Activated T-helper 2 cell treated with anti-CD3 and anti-CD28 coated beads, Interferon-gamma antibody, Interleukin-2, Interleukin-4, amounts not matched to agents 10 μg/mL and 5 μg/mL and 100 μg/mL, durations not matched to agents 14 hours and 24 hours and 36 hours (primary cell): ENCODE measurements around the gene ARID3A. TPM values are rescaled to one million over a fixed set of nuclear protein-coding genes. Genes with fewer than 3 reads are reported as not detected.
A peak's percentile ranks its signal among the peaks of the same experiment; 100 is the strongest.

Experiments used
- DNase-seq: peaks from one replicate; pipeline ENCODE4 v3.0.0; 2021; ENCODE audit warnings: low spot score
- H3K27ac Mint-ChIP-seq: one replicate; pipeline ENCODE4 v1.8.0; 2021; ENCODE audit warnings: mixed read lengths
- H3K27me3 Mint-ChIP-seq: one replicate; pipeline ENCODE4 v1.8.0; 2021; ENCODE audit warnings: low read depth, mixed read lengths
- H3K36me3 Mint-ChIP-seq: one replicate; pipeline ENCODE4 v1.8.0; 2021; ENCODE audit warnings: low read depth, mixed read lengths
- H3K4me1 Mint-ChIP-seq: one replicate; pipeline ENCODE4 v1.8.0; 2021; ENCODE audit warnings: low read depth, mixed read lengths
- H3K4me3 Mint-ChIP-seq: one replicate; pipeline ENCODE4 v1.8.0; 2021; ENCODE audit warnings: low read depth, mild to moderate bottlenecking, moderate library complexity, mixed read lengths
- H3K9me3 Mint-ChIP-seq: one replicate; pipeline ENCODE4 v1.8.0; 2021; ENCODE audit warnings: mixed read lengths
- intact Hi-C: fragments of 100-400 bp; cut with micrococcal nuclease; formaldehyde crosslinking; loops from one replicate; pipeline ENCODE4 v1.15.1; 2023
- total RNA-seq: library from RNA; stranded (reverse); gene quantifications from 2 replicates; pipeline ENCODE4 v1.2.3, GENCODE V29; 2022

Gene ARID3A
- total RNA-seq, 1 donor from 2014 or later: 42.0 TPM

DNA sequence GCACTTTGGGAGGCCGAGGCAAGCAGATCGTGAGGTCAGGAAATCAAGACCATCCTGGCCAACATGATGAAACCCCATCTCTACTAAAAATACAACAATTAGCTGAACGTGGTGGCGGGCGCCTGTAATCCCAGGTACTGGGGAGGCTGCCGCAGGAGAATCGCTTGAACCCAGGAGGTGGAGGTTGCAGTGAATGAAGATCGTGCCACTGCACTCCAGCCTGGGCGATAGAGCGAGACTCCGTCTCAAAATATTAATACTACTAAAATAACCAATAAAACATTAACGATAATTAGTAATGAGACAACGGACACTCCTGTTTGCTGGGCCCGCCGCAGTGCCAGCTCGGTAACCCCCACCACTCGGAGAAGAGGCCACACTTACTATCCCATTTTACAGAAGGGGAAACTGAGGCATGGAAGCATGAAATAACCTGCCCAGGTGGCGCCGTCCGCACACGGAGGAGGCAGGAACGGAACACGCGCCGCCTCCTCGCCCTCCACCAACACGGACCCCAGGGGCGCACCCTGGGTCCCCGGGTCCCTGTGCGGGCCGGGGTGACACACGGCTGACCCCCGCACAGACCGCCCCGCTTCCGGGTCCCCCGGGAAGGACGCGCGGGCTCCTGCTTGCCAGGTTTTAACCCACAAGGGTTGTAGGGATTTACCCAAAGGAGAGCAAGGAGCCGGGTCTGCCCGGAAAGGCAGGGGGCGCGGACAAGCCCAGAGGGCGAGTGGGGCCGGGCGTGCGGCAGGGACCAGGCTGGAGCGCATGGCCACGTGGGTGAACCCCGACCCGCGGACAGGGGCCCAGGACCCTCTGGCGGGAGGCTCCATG, 14.4 kb upstream of the ARID3A start:
- Mint-ChIP-seq H3K9me3 (no peaks in the 10 kb centered on the region), H3K27me3 (no peaks in the 10 kb centered on the region), H3K27ac (peak overlapping the region; percentile 46), H3K4me3 (peak overlapping the region; percentile 71), H3K36me3 (peaks cover 19% of the 10 kb centered on the region), H3K4me1 (peaks cover 20% of the 10 kb centered on the region)
- no peak for DNase-seq
- intact Hi-C loops: no loop called here

GRCh38 chr19:912181-913079, 13.4 kb upstream of the ARID3A start:
- Mint-ChIP-seq H3K27me3 (no peaks in the 10 kb centered on the region), H3K4me1 (peaks cover 17% of the 10 kb centered on the region), H3K4me3 (peak overlapping the region; percentile 84), H3K36me3 (peaks cover 16% of the 10 kb centered on the region), H3K27ac (peak overlapping the region; percentile 80), H3K9me3 (no peaks in the 10 kb centered on the region)
- no peak for DNase-seq
- intact Hi-C loops: no loop called here

GRCh38 chr19:913080-913748, 12.6 kb upstream of the ARID3A start, which contains the start of gene R3HDM4:
Gene R3HDM4 (minus strand): TSS chr19:913219. CDS start chr19:913157, 62 bp downstream.
- Mint-ChIP-seq H3K4me1 (peaks cover 19% of the 10 kb centered on the region), H3K36me3 (peaks cover 16% of the 10 kb centered on the region), H3K27me3 (peaks cover 2% of the 10 kb centered on the region), H3K27ac (peak within 1 kb of the TSS; percentile 80), H3K9me3 (no peaks in the 10 kb centered on the region), H3K4me3 (peak within 1 kb of the TSS; percentile 84)
- intact Hi-C loops: no loop called here
- peak; percentile 80 for DNase-seq

GRCh38 chr19:916645-917322, 9.1 kb upstream of the ARID3A start:
- no peaks in the 10 kb centered on the region for H3K36me3 Mint-ChIP-seq
- H3K9me3 Mint-ChIP-seq: no peaks in the 10 kb centered on the region
- H3K27me3 Mint-ChIP-seq: peaks cover 4% of the 10 kb centered on the region
- intact Hi-C loops: loop anchor here (5.0 kb wide), 1 partner anchor 119 kb away; the partner anchor contains the start of gene PTBP1
- DNase-seq: no peak
- no peak overlapping the region for H3K27ac Mint-ChIP-seq
- no peak overlapping the region for H3K4me3 Mint-ChIP-seq
- peaks cover 11% of the 10 kb centered on the region for H3K4me1 Mint-ChIP-seq

DNA sequence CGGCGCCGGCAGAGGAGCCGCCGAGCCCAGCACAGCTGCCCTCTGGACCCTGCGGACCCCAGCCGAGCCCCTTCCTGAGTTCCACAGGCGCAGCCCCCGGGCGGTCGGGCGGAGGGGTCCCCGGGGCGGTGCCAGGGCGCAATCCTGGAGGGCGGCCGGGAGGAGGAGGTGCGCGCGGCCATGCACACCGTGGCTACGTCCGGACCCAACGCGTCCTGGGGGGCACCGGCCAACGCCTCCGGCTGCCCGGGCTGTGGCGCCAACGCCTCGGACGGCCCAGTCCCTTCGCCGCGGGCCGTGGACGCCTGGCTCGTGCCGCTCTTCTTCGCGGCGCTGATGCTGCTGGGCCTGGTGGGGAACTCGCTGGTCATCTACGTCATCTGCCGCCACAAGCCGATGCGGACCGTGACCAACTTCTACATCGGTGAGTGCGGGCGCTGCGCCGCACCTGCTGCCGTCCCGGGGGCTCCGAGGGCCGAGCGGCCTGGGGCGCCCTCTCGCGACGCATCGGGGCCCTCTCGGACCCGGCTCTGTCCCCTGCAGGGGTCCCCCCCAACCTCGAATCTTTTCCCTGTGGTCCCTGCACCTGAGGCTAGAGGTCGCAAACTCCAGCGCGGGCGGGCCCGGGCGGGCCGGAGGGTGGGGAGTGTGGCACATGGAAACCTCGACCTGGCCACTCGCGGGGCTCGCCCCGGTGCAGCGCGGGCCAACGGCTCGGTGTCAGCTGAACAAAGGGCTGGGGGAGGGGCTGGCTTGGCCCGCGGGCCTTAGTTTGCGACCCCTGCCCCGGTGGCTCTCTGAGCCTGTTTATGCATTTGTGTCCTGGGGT, 8.3 kb upstream of the ARID3A start, which contains the start of gene KISS1R:
Gene KISS1R, plus strand, starts transcription at position 11 of the 829 bp plus-strand sequence. Its CDS starts 170 bp downstream, at position 181.
- no peak for DNase-seq
- Mint-ChIP-seq H3K36me3 (no peaks in the 10 kb centered on the region), H3K4me1 (peaks cover 14% of the 10 kb centered on the region), H3K4me3 (peak within 1 kb of the TSS; percentile 77), H3K27me3 (peaks cover 4% of the 10 kb centered on the region), H3K9me3 (no peaks in the 10 kb centered on the region), H3K27ac (peak within 1 kb of the TSS; percentile 38)
- intact Hi-C loops: loop anchor here (5.0 kb wide), 1 partner anchor 120 kb away; the partner anchor contains the start of gene PTBP1

- Mint-ChIP-seq H3K4me3 (peak overlapping the region; percentile 77), H3K4me1 (peaks cover 14% of the 10 kb centered on the region), H3K27ac (peak overlapping the region; percentile 38)
Observed at GRCh38 chr19:918152-918437, 7.7 kb upstream of the ARID3A start.

GRCh38 chr19:918481-919198, 7.2 kb upstream of the ARID3A start:
- H3K27ac Mint-ChIP-seq: no peak overlapping the region
- DNase-seq: no peak
- no peaks in the 10 kb centered on the region for H3K9me3 Mint-ChIP-seq
- intact Hi-C loops: loop anchor here (5.0 kb wide), 1 partner anchor 121 kb away; the partner anchor contains the start of gene PTBP1
- peaks cover 14% of the 10 kb centered on the region for H3K4me1 Mint-ChIP-seq
- H3K4me3 Mint-ChIP-seq: peak overlapping the region; percentile 70
- H3K27me3 Mint-ChIP-seq: peaks cover 4% of the 10 kb centered on the region
- H3K36me3 Mint-ChIP-seq: no peaks in the 10 kb centered on the region

More at GRCh38 chr19:918152-918437, 7.7 kb upstream of the ARID3A start:
- no peak for DNase-seq
- H3K36me3 Mint-ChIP-seq: no peaks in the 10 kb centered on the region
- H3K9me3 Mint-ChIP-seq: no peaks in the 10 kb centered on the region
- intact Hi-C loops: loop anchor here (5.0 kb wide), 1 partner anchor 121 kb away; the partner anchor contains the start of gene PTBP1
- peaks cover 4% of the 10 kb centered on the region for H3K27me3 Mint-ChIP-seq

GRCh38 chr19:919199-920050, 6.4 kb upstream of the ARID3A start:
- H3K27me3 Mint-ChIP-seq: peaks cover 4% of the 10 kb centered on the region
- H3K36me3 Mint-ChIP-seq: no peaks in the 10 kb centered on the region
- H3K27ac Mint-ChIP-seq: no peak overlapping the region
- peak overlapping the region; percentile 70 for H3K4me3 Mint-ChIP-seq
- H3K9me3 Mint-ChIP-seq: no peaks in the 10 kb centered on the region
- intact Hi-C loops: loop anchor here (2.0 to 10.0 kb wide), 5 partner anchors 57 to 255 kb away; partner anchors contain the start of genes PTBP1 and RNF126
- peaks cover 14% of the 10 kb centered on the region for H3K4me1 Mint-ChIP-seq
- no peak for DNase-seq

- H3K36me3 Mint-ChIP-seq: no peaks in the 10 kb centered on the region
- H3K27me3 Mint-ChIP-seq: peaks cover 4% of the 10 kb centered on the region
- no peaks in the 10 kb centered on the region for H3K9me3 Mint-ChIP-seq
- H3K27ac Mint-ChIP-seq: peak overlapping the region; percentile 87
- intact Hi-C loops: loop anchor here (2.0 to 10.0 kb wide), 4 partner anchors 57 to 255 kb away; partner anchors contain the start of gene RNF126
- DNase-seq: peak; percentile 60
- peak overlapping the region; percentile 78 for H3K4me3 Mint-ChIP-seq
- H3K4me1 Mint-ChIP-seq: peaks cover 14% of the 10 kb centered on the region
Observed at GRCh38 chr19:920051-920864, 5.6 kb upstream of the ARID3A start.
